Mesendoderm (in vitro differentiated cells): ENCODE measurements around the gene KRT12.

Experiments used
- DNase-seq: peaks from one replicate; pipeline ENCODE4 v3.0.0; 2013
- H2AK5ac ChIP-seq: 2 replicates; pipeline ENCODE4 v1.6.1; 2013; ENCODE audit warnings: low read length, inconsistent platforms
- H2BK120ac ChIP-seq: 2 replicates; pipeline ENCODE4 v1.6.1; 2013; ENCODE audit warnings: low read depth, mild to moderate bottlenecking, low read length, moderate library complexity, mixed read lengths
- H2BK15ac ChIP-seq: replicated peaks from 2 replicates; pipeline ENCODE4 v1.6.1; 2013; ENCODE audit warnings: low read depth, mild to moderate bottlenecking, moderate library complexity
- H2BK5ac ChIP-seq: 2 replicates; pipeline ENCODE4 v1.6.1; 2013; ENCODE audit warnings: low read length, inconsistent platforms
- H3K18ac ChIP-seq: 2 replicates; pipeline ENCODE4 v1.6.1; 2013; ENCODE audit warnings: mild to moderate bottlenecking, low read length, mixed read lengths
- H3K23ac ChIP-seq: one replicate; pipeline ENCODE4 v1.6.1; 2013; ENCODE audit warnings: low read length
- H3K27ac ChIP-seq: 2 replicates; pipeline ENCODE4 v1.5.1; 2013; ENCODE audit warnings: low read depth, mild to moderate bottlenecking, inconsistent platforms, low read length, moderate library complexity
- H3K27me3 ChIP-seq: 2 replicates; pipeline ENCODE4 v1.6.1; 2013; ENCODE audit warnings: low read length, control low read depth, mild to moderate bottlenecking, inconsistent platforms; ENCODE audit not compliant: insufficient read depth, poor library complexity
- H3K36me3 ChIP-seq: 2 replicates; pipeline ENCODE4 v1.6.1; 2013; ENCODE audit warnings: low read length, inconsistent platforms; ENCODE audit not compliant: control insufficient read depth, insufficient read depth
- H3K4ac ChIP-seq: one replicate; pipeline ENCODE4 v1.6.1; 2013; ENCODE audit warnings: low read depth, mild to moderate bottlenecking, low read length, moderate library complexity
- H3K4me1 ChIP-seq: 2 replicates; pipeline ENCODE4 v1.6.1; 2013; ENCODE audit warnings: low read depth, low read length, inconsistent platforms; ENCODE audit not compliant: control insufficient read depth
- H3K4me2 ChIP-seq: 2 replicates; pipeline ENCODE4 v1.6.1; 2013; ENCODE audit warnings: low read length
- H3K4me3 ChIP-seq: 2 replicates; pipeline ENCODE4 v1.5.1; 2013; ENCODE audit warnings: mild to moderate bottlenecking, low read length
- H3K56ac ChIP-seq: one replicate; pipeline ENCODE4 v1.6.1; 2013; ENCODE audit warnings: low read length
- H3K79me1 ChIP-seq: 2 replicates; pipeline ENCODE4 v1.6.1; 2013; ENCODE audit warnings: low read length, inconsistent platforms
- H3K79me2 ChIP-seq: 2 replicates; pipeline ENCODE4 v1.6.1; 2013; ENCODE audit warnings: mild to moderate bottlenecking, low read length; ENCODE audit not compliant: control insufficient read depth, insufficient read depth
- H3K9ac ChIP-seq: 2 replicates; pipeline ENCODE4 v1.6.1; 2013; ENCODE audit warnings: low read length, inconsistent platforms
- H4K5ac ChIP-seq: one replicate; pipeline ENCODE4 v1.6.1; 2013; ENCODE audit warnings: low read length
- H4K8ac ChIP-seq: one replicate; pipeline ENCODE4 v1.6.1; 2013; ENCODE audit warnings: low read depth, mild to moderate bottlenecking, control low read depth, low read length, moderate library complexity
- WGBS: extraction: QIAGEN DNeasy Blood & Tissue Kit; methylation state at CpG from one replicate; pipeline ENCODE4 v1.1.7; 2013; ENCODE audit warnings: low lambda C conversion rate, missing lambda C conversion rate; ENCODE audit not compliant: insufficient coverage; ENCODE audit errors: extremely low coverage; 5-methylcytosine and 5-hydroxymethylcytosine counted together

KRT12 gene

DNA sequence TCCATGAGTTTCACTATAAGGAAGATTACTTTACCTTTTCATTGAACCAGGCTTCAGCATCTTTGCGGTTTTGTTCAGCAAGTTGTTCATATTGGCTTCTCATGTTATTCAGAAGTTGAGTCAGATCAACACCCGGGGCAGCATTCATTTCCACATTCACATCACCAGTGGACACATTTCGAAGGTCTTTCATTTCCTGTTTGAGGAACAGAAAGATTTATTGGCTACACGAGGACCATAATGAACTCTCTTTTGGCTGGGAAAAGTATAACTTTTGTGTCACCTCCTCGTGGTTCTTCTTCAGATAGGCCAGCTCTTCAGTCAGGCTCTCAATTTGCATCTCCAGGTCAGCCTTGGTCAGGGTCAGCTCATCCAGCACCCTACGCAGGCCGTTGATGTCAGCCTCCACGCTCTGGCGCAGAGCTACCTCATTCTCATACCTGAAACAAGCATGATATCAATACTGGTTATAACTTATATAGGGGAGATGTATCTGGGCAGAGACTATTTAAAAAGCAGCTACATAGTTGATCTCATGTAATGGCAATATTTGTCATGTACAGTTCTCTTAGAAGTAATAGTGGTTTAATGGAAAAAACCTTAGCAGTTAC, 46.7 kb downstream of the KRT12 start:
- Histone ChIP-seq H3K9ac (no peak overlapping the region), H2BK5ac (no peak overlapping the region), H3K23ac (no peak overlapping the region), H3K36me3 (peaks cover 1% of the 10 kb centered on the region), H3K27ac (no peak overlapping the region), H3K4me3 (no peak overlapping the region), H4K5ac (no peak overlapping the region), H2BK15ac (no peak overlapping the region), H2AK5ac (no peak overlapping the region), H3K4me2 (no peak overlapping the region), H3K4ac (no peak overlapping the region), H2BK120ac (no peak overlapping the region), H4K8ac (no peak overlapping the region), H3K79me2 (no peaks in the 10 kb centered on the region), H3K27me3 (no peaks in the 10 kb centered on the region), H3K18ac (no peak overlapping the region), H3K56ac (no peak overlapping the region), H3K79me1 (no peaks in the 10 kb centered on the region), H3K4me1 (no peaks in the 10 kb centered on the region)
- WGBS: no CpG with 5 or more reads among the region's 9 CpGs
- no peak for DNase-seq

DNA sequence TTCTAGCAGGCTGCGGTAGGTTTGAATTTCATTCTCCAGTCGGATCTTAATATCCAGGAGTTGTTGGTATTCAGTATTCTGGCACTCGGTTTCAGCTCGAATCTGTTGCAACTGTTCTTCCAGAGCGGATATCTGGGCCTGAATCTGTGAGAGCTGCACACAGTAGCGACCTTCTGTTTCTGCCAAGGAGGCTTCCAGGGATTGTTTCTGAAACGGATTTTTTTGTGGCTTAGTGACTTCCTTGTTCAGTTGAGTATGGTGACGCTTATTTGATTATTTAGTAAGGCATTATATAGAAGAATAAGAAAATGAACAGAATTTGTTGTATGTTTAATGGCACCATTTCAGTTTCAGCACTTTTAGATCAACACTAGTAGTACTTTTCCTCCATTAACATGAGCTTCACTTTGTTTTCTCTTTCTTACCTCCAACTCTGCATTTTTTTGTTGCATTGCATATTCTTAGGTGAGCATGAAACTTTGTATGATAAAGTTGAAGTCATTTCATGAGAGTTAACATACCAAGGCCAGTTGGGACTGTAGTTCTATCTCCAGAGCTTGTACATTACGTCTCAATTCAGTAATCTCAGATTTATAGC, 47.4 kb downstream of the KRT12 start:
- H3K4me1 ChIP-seq: no peaks in the 10 kb centered on the region
- H4K8ac ChIP-seq: peak overlapping the region; percentile 89
- no peak overlapping the region for H3K18ac ChIP-seq
- no peak overlapping the region for H2BK5ac ChIP-seq
- H3K9ac ChIP-seq: peak overlapping the region; percentile 78
- H3K36me3 ChIP-seq: peaks cover 1% of the 10 kb centered on the region
- peak overlapping the region; percentile 70 for H3K4ac ChIP-seq
- H3K27ac ChIP-seq: no peak overlapping the region
- WGBS: no CpG with 5 or more reads among the region's 9 CpGs
- DNase-seq: peak; percentile 8
- peak overlapping the region; percentile 82 for H3K4me3 ChIP-seq
- no peak overlapping the region for H2BK120ac ChIP-seq
- H3K79me1 ChIP-seq: no peaks in the 10 kb centered on the region
- peak overlapping the region; percentile 99 for H4K5ac ChIP-seq
- H3K23ac ChIP-seq: no peak overlapping the region
- H3K56ac ChIP-seq: peak overlapping the region; percentile 83
- no peaks in the 10 kb centered on the region for H3K79me2 ChIP-seq
- no peaks in the 10 kb centered on the region for H3K27me3 ChIP-seq
- H3K4me2 ChIP-seq: peak overlapping the region; percentile 72
- H2AK5ac ChIP-seq: no peak overlapping the region
- H2BK15ac ChIP-seq: no peak overlapping the region

DNA sequence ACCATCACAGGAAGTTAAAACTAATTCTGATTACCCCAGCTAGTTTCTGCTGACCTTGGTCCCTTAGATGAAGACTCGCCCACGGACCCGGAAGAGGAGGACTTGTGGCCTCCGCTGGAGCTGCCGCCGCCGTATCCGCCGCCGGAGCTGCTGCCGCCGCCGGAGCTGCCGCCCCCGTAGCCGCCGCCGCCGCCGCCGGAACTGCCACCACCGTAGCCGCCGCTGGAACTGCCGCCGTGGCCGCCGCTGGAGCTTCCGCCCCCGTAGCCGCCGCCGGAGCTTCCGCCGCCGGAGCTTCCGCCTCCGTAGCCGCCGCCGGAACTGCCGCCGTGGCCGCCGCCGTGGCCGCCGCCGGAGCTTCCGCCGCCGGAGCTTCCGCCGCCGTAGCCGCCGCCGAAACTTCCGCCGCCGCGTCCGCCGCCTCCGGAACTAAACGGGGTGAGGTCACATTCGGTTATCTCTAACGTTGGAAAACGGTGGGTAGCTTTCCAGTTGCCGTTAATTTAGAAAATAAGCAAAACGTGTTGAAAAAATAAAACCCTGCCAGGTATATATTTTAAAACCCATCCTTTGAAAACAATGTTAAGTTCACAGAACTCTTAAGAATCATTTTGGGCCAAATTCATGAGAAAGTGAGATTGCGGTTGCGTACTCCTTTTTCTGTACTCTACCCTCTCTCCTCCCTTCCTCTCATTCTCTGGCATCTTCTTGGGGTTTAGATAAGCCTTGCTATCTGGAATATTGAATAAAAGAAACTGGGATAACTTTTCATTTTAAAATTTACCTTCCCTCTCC, 48.1 kb downstream of the KRT12 start:
- no peak overlapping the region for H3K23ac ChIP-seq
- H3K36me3 ChIP-seq: peaks cover 1% of the 10 kb centered on the region
- H2BK15ac ChIP-seq: no peak overlapping the region
- peak overlapping the region; percentile 99 for H4K5ac ChIP-seq
- H3K27me3 ChIP-seq: no peaks in the 10 kb centered on the region
- peak overlapping the region; percentile 82 for H3K4me3 ChIP-seq
- H3K56ac ChIP-seq: peak overlapping the region; percentile 83
- H3K18ac ChIP-seq: peak overlapping the region; percentile 92
- H3K4ac ChIP-seq: peak overlapping the region; percentile 94
- H3K9ac ChIP-seq: peak overlapping the region; percentile 78
- H3K4me2 ChIP-seq: peak overlapping the region; percentile 72
- no peak overlapping the region for H2BK5ac ChIP-seq
- H3K79me2 ChIP-seq: no peaks in the 10 kb centered on the region
- no CpG with 5 or more reads among the region's 73 CpGs for WGBS
- no peaks in the 10 kb centered on the region for H3K4me1 ChIP-seq
- peak overlapping the region; percentile 95 for H3K27ac ChIP-seq
- no peaks in the 10 kb centered on the region for H3K79me1 ChIP-seq
- no peak overlapping the region for H2AK5ac ChIP-seq
- peak; percentile 83 for DNase-seq
- peak overlapping the region; percentile 94 for H4K8ac ChIP-seq
- no peak overlapping the region for H2BK120ac ChIP-seq

DNA sequence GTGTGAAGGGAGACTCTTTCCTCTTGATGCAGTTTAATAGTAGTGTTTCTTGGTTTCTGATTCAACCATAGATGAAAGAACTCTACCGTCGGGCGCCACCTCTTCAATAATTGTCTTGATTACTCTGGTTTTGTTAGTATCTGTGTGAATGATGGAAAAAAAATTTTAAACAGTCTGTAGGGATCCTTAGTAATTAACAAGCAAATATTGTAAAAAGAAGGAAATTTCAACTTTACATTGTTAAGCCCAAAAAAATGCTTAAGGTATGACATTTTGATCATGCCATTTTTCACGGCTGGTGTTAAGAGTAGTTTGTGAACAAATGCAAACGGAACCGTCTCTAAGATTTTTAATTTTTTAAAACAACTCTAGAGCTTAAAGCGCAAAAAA, 48.7 kb downstream of the KRT12 start:
- Histone ChIP-seq H2AK5ac (no peak overlapping the region), H4K5ac (no peak overlapping the region), H4K8ac (no peak overlapping the region), H3K23ac (no peak overlapping the region), H3K79me2 (no peaks in the 10 kb centered on the region), H3K4me3 (peak overlapping the region; percentile 65), H2BK5ac (no peak overlapping the region), H2BK15ac (no peak overlapping the region), H3K79me1 (no peaks in the 10 kb centered on the region), H3K9ac (peak overlapping the region; percentile 67), H3K18ac (no peak overlapping the region), H3K36me3 (peaks cover 1% of the 10 kb centered on the region), H3K4ac (no peak overlapping the region), H3K56ac (peak overlapping the region; percentile 68), H2BK120ac (no peak overlapping the region), H3K4me1 (no peaks in the 10 kb centered on the region), H3K27ac (no peak overlapping the region), H3K4me2 (peak overlapping the region; percentile 12), H3K27me3 (no peaks in the 10 kb centered on the region)
- no peak for DNase-seq
- no CpG with 5 or more reads among the region's 7 CpGs for WGBS

DNA sequence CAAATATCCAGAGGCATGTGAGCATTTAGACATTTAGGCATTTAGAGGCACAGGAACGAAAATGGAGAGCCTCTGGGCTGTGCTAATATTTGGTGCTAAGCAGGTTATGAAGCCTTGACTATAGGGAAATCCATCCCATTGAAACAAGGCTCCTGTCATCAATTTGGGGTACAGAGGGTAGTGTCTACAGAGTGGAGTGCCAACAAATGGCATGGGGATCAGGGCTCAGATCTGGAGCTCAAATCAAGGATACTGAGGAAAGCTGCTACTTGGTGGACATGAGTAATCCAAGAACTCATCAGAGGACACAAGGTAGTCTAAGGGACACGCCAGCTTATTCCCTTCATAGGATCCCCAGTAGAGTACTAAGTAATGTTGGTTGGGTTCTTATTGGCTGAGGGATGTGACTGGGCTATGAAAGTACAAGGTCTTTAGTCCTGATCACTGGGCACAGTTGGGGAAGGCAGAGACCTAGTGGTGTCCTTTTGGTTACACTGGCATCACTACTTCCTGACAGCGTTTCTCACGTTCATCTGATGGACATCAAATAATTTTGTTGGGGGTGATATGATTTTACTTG, 49.8 kb downstream of the KRT12 start:
- no peak overlapping the region for H3K27ac ChIP-seq
- H3K79me1 ChIP-seq: no peaks in the 10 kb centered on the region
- H3K9ac ChIP-seq: no peak overlapping the region
- peaks cover 1% of the 10 kb centered on the region for H3K36me3 ChIP-seq
- no peak overlapping the region for H4K8ac ChIP-seq
- H3K23ac ChIP-seq: no peak overlapping the region
- no peak overlapping the region for H3K18ac ChIP-seq
- no peak overlapping the region for H2BK120ac ChIP-seq
- no peak overlapping the region for H2AK5ac ChIP-seq
- no CpG with 5 or more reads among the region's 4 CpGs for WGBS
- H4K5ac ChIP-seq: no peak overlapping the region
- no peak overlapping the region for H3K56ac ChIP-seq
- DNase-seq: no peak
- no peaks in the 10 kb centered on the region for H3K27me3 ChIP-seq
- H2BK5ac ChIP-seq: no peak overlapping the region
- no peak overlapping the region for H2BK15ac ChIP-seq
- no peak overlapping the region for H3K4me2 ChIP-seq
- no peaks in the 10 kb centered on the region for H3K79me2 ChIP-seq
- H3K4me3 ChIP-seq: no peak overlapping the region
- H3K4ac ChIP-seq: no peak overlapping the region
- no peaks in the 10 kb centered on the region for H3K4me1 ChIP-seq
